Kidney epithelial cell (primary cell): ENCODE data around the gene ARHGAP4. TPM values are rescaled to one million over a fixed set of nuclear protein-coding genes. Genes with fewer than 3 reads are reported as not detected.

Experiments used
- DNase-seq: peaks from one replicate; pipeline ENCODE4 v3.0.0-alpha.2; 2010; ENCODE audit warnings: low read depth
- H3K27me3 ChIP-seq: 2 replicates; pipeline ENCODE4 v1.6.0; 2011; ENCODE audit warnings: low read length; ENCODE audit not compliant: control insufficient read depth, insufficient read depth
- H3K36me3 ChIP-seq: 2 replicates; pipeline ENCODE4 v1.5.1; 2011; ENCODE audit warnings: low read length; ENCODE audit not compliant: control insufficient read depth, insufficient read depth
- H3K4me3 ChIP-seq: 2 replicates; pipeline ENCODE4 v1.5.1; 2011; ENCODE audit warnings: low read depth, mild to moderate bottlenecking, control low read depth, low read length
- total RNA-seq: library from RNA; depleted of rRNA; stranded (reverse); fragments of >200 nt; gene quantifications from 2 replicates; pipeline ENCODE4 v1.2.3, GENCODE V29; 2015
- TF ChIP-seq, protein P1 (sequence below): IDR thresholded peaks from 2 replicates; pipeline ENCODE4 v1.5.1; 2011; ENCODE audit warnings: mild to moderate bottlenecking, moderate library complexity, low read length, control low read depth, inconsistent platforms; ENCODE audit not compliant: insufficient read depth, poor library complexity, severe bottlenecking

Gene ARHGAP4
- total RNA-seq, 1 donor from 2014 or later = 12.7 TPM

DNA sequence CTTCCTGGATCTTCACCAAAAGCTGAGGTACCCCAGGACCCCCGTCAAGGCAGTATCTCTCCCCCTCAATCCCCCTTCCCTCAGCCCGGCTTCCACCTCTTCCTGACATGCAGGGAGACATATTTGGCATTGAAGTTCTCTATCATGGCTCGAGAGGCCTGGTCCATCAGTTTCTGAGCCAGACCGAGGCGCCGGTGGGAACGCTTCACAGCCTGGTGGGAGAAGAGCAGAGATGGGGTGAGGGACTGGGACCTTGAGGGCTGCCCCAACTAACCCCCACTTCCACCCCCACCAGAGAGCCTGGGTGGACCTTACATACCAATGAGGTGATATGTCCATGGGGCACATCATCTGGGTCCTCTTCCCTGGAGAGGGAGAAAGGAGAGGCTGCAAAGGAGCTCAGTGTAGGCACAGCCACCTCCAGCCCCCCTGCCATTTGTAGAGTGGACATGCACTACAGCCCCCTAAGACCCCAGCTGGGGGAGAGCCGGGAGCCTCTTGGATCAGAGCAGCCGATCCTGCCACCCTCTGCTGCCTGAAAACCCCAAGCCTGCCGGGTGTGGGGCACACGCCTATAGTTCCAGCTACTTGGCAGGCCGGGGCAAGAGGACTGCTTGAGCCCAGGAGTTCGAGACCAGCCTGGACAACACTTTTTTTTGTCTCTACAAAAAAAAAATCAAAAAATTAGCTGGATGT is 6.3 kb upstream of the ARHGAP4 start:
- Histone ChIP-seq H3K4me3 (no peak overlapping the region), H3K27me3 (no peaks in the 10 kb centered on the region), H3K36me3 (no peaks in the 10 kb centered on the region)
- TF ChIP-seq, protein P1, sequence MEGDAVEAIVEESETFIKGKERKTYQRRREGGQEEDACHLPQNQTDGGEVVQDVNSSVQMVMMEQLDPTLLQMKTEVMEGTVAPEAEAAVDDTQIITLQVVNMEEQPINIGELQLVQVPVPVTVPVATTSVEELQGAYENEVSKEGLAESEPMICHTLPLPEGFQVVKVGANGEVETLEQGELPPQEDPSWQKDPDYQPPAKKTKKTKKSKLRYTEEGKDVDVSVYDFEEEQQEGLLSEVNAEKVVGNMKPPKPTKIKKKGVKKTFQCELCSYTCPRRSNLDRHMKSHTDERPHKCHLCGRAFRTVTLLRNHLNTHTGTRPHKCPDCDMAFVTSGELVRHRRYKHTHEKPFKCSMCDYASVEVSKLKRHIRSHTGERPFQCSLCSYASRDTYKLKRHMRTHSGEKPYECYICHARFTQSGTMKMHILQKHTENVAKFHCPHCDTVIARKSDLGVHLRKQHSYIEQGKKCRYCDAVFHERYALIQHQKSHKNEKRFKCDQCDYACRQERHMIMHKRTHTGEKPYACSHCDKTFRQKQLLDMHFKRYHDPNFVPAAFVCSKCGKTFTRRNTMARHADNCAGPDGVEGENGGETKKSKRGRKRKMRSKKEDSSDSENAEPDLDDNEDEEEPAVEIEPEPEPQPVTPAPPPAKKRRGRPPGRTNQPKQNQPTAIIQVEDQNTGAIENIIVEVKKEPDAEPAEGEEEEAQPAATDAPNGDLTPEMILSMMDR = no peak
- no peak for DNase-seq

DNA sequence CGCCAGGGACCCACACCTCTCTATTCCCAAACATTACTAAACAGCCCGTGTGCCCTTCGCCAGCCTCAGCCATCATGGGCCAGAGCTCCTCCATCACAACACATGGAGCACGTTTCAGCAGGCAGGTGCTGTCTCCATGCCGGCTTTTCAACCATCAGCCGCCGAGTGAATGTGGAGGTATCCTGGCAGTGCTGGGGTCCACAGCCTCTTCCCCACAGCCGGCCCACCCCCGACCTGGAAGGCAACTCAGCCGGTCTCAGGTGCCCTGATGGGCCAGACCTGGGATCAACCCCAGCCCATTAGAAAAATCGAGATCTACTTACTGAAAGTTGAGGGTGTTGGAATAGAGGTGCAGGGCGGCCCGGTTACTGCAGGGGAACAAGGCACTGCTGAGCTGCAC is 5.7 kb upstream of the ARHGAP4 start:
- DNase-seq = no peak
- Histone ChIP-seq H3K4me3 (no peak overlapping the region), H3K36me3 (no peaks in the 10 kb centered on the region), H3K27me3 (no peaks in the 10 kb centered on the region)
- TF ChIP-seq, protein P1 = no peak

DNA sequence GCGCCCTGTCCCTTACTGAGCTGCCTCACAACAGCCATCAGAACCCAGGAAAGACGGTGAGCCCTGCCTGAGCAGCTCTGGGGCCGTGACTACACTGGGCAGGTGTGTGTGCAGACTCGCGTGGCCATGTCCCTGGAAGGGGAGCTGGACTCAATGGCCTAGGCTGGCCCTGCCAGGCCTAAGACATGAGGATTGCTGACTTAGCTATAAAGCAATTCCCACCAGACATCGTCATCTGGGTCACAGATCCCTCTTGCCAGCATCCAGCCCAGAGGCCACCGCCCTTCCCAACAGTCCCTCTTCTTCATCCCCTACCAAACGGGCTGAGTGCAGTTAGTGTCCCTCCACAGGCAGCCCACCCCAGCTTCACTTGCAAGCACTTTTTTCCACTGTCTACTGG is 5.1 kb upstream of the ARHGAP4 start:
- TF ChIP-seq, protein P1 = no peak
- Histone ChIP-seq H3K4me3 (no peak overlapping the region), H3K27me3 (no peaks in the 10 kb centered on the region), H3K36me3 (no peaks in the 10 kb centered on the region)
- DNase-seq = no peak

DNA sequence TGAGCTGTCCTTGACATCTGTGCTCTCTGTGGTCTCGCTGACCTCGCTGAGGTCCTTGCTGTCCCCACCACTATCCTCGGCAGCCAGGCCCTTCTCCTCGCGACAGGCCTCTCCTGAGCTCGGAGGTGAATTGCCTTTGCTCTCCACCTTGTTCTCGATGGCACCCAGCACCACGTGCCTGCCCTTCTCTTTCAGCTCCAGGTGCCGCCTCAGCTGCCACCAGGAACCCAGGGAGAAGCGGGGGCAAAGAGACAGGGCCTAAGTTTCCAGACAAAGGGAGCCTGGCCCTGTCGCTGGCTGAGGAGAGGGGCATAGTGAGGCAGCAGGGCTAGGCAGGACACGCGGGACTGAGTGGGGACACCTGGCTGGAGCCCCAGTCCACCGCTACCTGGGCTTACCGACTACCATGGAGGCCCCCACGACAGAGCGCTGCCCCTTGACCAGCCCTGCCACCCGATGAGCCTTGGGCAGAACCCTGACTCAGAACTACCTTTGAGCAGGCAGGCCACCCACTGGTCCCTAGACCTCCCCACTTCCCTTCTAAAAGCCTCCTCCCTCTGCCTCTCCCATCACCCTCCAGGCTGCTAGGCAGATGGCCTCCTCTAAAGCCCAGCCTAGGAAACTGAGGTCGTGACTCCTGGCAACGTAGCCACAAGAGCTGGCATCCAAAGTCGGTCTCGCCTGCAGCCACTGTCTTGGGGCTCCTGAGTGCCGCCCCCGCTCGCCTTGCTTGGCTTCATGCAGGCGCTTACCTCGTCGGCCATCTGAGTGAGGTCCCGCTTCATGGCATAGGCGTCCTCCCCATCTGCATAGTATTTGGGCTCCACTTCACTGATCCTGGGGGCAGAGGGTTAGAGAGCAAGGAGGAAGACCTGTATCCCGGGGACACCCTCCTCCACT is 4.2 kb upstream of the ARHGAP4 start:
- TF ChIP-seq, protein P1 = no peak
- DNase-seq = no peak

DNA sequence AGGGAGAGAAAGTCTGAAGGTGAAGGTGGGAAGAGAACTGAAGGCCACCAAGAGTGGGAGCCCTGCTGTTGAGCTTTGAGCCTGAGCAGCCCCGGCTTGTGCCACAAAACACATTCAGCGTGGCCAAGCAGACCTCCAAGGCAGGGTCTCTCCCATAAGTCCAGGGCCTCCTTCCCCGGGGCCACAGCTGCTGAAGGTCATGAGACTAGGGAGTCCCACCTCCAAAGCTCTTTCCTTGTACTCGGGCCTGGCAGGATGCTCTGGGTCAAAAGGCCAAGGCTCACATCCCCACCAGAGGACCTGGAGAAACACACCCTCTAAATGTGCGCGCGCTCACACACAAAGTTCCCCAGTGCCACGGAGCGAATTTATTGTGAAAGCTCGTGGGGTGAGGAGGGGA is 3.5 kb upstream of the ARHGAP4 start:
- Histone ChIP-seq H3K27me3 (no peaks in the 10 kb centered on the region), H3K36me3 (no peaks in the 10 kb centered on the region), H3K4me3 (no peak overlapping the region)
- TF ChIP-seq, protein P1 = no peak
- no peak for DNase-seq

More for the DNA sequence above, 4.2 kb upstream of the ARHGAP4 start:
- H3K4me3 ChIP-seq = no peak overlapping the region
- no peaks in the 10 kb centered on the region for H3K36me3 ChIP-seq
- H3K27me3 ChIP-seq = no peaks in the 10 kb centered on the region
